Measurements from ENCODE around the gene PELI1.

Gene PELI1

GRCh38 chr2:64168756-64169155 is 24.5 kb upstream of the PELI1 start:
- ChIA-PET CTCF (no interaction called here), POLR2A (no interaction called here)
- Histone ChIP-seq H3K4me3 (ENCODE audit: low read depth, low read length) (no peak overlapping the region), H3K4me1 (ENCODE audit: control insufficient read depth, insufficient read depth, low read length) (0 out of 2 replicates have a peak, but pooled peaks cover 2% of the 10 kb centered on the region), H3K9me3 (ENCODE audit: control insufficient read depth, insufficient read depth, low read depth, low read length) (no peaks in the 10 kb centered on the region), H3K27ac (ENCODE audit: extremely low read depth, low read depth, low read length) (no peak overlapping the region), H3K36me3 (ENCODE audit: control insufficient read depth in 2 of 2, insufficient read depth in 1 of 2, low read length in 2 of 2) (no peaks in the 10 kb centered on the region)
- TF ChIP-seq ZNF280D (tag by site-specific recombination; IDR thresholded peaks at IDR 0.05), result no peak
- TF ChIP-seq ZNF121 (tag by site-specific recombination; IDR thresholded peaks at IDR 0.05), result no peak
- TF ChIP-seq ZNF558 (tag by site-specific recombination; IDR thresholded peaks at IDR 0.05), result no peak
- no peak for TF ChIP-seq RBAK (tag by site-specific recombination; IDR thresholded peaks at IDR 0.05)
- TF ChIP-seq ZNF148 (tag by site-specific recombination; IDR thresholded peaks at IDR 0.05; ENCODE audit: borderline replicate concordance), result no peak
- no peak for TF ChIP-seq ZFHX2 (tag by site-specific recombination; conservative IDR thresholded peaks at IDR 0.05)
- no peak for TF ChIP-seq ZNF530 (tag by site-specific recombination; IDR thresholded peaks at IDR 0.05; ENCODE audit: low read depth)
- no peak for TF ChIP-seq ZNF335 (tag by site-specific recombination; conservative IDR thresholded peaks at IDR 0.05)
- no peak for TF ChIP-seq ZSCAN5A (tag by site-specific recombination; IDR thresholded peaks at IDR 0.05)
- TF ChIP-seq BCL11B (tag by site-specific recombination; IDR thresholded peaks at IDR 0.05; ENCODE audit: low read depth), result no peak
- no peak for TF ChIP-seq ZBTB11 (tag by site-specific recombination; conservative IDR thresholded peaks at IDR 0.05; ENCODE audit: low read depth)
- TF ChIP-seq REPIN1 (tag by site-specific recombination; IDR thresholded peaks at IDR 0.05; ENCODE audit: low read depth), result no peak
- TF ChIP-seq ZNF664 (tag by site-specific recombination; IDR thresholded peaks at IDR 0.05), result no peak
- no peak for TF ChIP-seq ZNF707 (tag by site-specific recombination; IDR thresholded peaks at IDR 0.05)

- no peak overlapping the region for H3K27ac ChIP-seq (ENCODE audit: extremely low read depth, low read depth, low read length)
- H3K4me1 ChIP-seq (ENCODE audit: control insufficient read depth, insufficient read depth, low read length), result 0 out of 2 replicates have a peak, but pooled peaks cover 2% of the 10 kb centered on the region
- H3K4me3 ChIP-seq (ENCODE audit: low read depth, low read length), result no peak overlapping the region
- no peaks in the 10 kb centered on the region for H3K36me3 ChIP-seq (ENCODE audit: control insufficient read depth in 2 of 2, insufficient read depth in 1 of 2, low read length in 2 of 2)
- TF ChIP-seq ZBTB11 (tag by site-specific recombination; conservative IDR thresholded peaks at IDR 0.05; ENCODE audit: low read depth), result no peak
- TF ChIP-seq ZBTB44 (tag by site-specific recombination; IDR thresholded peaks at IDR 0.05), result no peak
- TF ChIP-seq SCRT2 (tag by site-specific recombination; IDR thresholded peaks at IDR 0.05), result no peak
- TF ChIP-seq KLF1 (tag by site-specific recombination; IDR thresholded peaks at IDR 0.05), result no peak
- TF ChIP-seq ZNF302 (tag by site-specific recombination; IDR thresholded peaks at IDR 0.05; ENCODE audit: low read depth), result no peak
- no peak for TF ChIP-seq GLI4 (tag by site-specific recombination; IDR thresholded peaks at IDR 0.05)
- TF ChIP-seq ZNF677 (tag by site-specific recombination; IDR thresholded peaks at IDR 0.05), result no peak
- ChIA-PET POLR2A (no interaction called here), CTCF (no interaction called here)
- no peaks in the 10 kb centered on the region for H3K9me3 ChIP-seq (ENCODE audit: control insufficient read depth, insufficient read depth, low read depth, low read length)
Measured at GRCh38 chr2:64168201-64168600, 24.0 kb upstream of the PELI1 start.
